ENCODE results near the gene ZSCAN16.

ZSCAN16 gene

GRCh38 chr6:28172006-28172405, 47.6 kb downstream of the ZSCAN16 start:
- no peak for DNase-seq

GRCh38 chr6:28176373-28176772, 52.0 kb downstream of the ZSCAN16 start:
- DNase-seq, result no peak
